ENCODE measurements around the gene SLX9. TPM values are rescaled to one million over a fixed set of nuclear protein-coding genes. Genes with fewer than 3 reads are reported as not detected.

SLX9 gene
- total RNA-seq, 3 donors from 2014 or later, result 15.8 to 17.7 (median 17.0) TPM

GRCh38 chr21:44896561-44897286 is 43.1 kb upstream of the SLX9 start:
- H3K36me3 ChIP-seq, result no peaks in the 10 kb centered on the region
- H3K4me1 ChIP-seq, result no peaks in the 10 kb centered on the region
- intact Hi-C loops (cut with DNase I; ENCODE audit: low total_unique reads), result no loop called here
- no peak for DNase-seq (ENCODE audit: low spot score in 2 of 2)
- no peaks in the 10 kb centered on the region for H3K27me3 ChIP-seq
- H3K9me3 ChIP-seq, result no peaks in the 10 kb centered on the region
- H3K4me3 ChIP-seq, result no peak overlapping the region
- no peak overlapping the region for H3K27ac ChIP-seq
- TF ChIP-seq CTCF (IDR thresholded peaks at IDR 0.05), result no peak
- no peak for TF ChIP-seq POLR2AphosphoS5 (IDR thresholded peaks at IDR 0.05)
- TF ChIP-seq POLR2A (IDR thresholded peaks at IDR 0.05), result no peak

DNA sequence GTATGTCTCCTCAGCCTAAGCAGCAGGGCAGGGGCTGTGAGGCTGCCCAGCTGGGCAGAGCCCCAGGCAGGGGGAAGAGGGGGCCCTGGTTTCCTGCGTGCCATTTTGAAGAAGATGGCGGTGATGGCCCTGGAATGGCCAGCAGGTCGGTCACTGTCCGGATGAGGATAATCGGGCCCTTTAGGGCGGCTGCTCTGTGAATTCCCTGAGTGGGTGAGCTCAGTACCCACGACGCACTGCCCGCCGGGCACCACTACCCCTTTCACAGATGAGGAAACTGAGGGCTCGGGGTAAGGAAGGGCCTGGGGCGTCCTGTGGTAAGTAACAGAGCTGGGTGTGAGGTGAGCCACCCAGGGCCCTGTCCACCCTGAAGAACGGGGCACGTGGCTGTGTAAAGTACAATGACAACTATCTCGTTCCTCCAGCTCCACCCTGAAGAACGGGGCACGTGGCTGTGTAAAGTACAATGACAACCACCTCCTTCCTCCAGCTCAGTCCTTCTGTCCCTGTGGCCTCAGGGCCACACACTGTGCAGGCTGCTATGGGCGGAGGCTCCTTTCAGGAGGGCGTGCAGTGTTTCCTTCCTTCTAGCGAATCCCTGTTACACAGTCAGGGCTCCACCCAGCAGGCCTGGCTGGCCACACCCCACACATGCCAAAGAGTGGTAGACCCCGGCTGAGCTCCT is 42.4 kb upstream of the SLX9 start:
- H3K4me3 ChIP-seq, result no peak overlapping the region
- no peaks in the 10 kb centered on the region for H3K9me3 ChIP-seq
- TF ChIP-seq POLR2AphosphoS5 (IDR thresholded peaks at IDR 0.05), result no peak
- no peak for TF ChIP-seq POLR2A (IDR thresholded peaks at IDR 0.05)
- no peak for TF ChIP-seq CTCF (IDR thresholded peaks at IDR 0.05)
- no peaks in the 10 kb centered on the region for H3K4me1 ChIP-seq
- no peaks in the 10 kb centered on the region for H3K36me3 ChIP-seq
- DNase-seq (ENCODE audit: low spot score in 2 of 2), result no peak
- intact Hi-C loops (cut with DNase I; ENCODE audit: low total_unique reads), result no loop called here
- H3K27me3 ChIP-seq, result no peaks in the 10 kb centered on the region
- no peak overlapping the region for H3K27ac ChIP-seq

DNA sequence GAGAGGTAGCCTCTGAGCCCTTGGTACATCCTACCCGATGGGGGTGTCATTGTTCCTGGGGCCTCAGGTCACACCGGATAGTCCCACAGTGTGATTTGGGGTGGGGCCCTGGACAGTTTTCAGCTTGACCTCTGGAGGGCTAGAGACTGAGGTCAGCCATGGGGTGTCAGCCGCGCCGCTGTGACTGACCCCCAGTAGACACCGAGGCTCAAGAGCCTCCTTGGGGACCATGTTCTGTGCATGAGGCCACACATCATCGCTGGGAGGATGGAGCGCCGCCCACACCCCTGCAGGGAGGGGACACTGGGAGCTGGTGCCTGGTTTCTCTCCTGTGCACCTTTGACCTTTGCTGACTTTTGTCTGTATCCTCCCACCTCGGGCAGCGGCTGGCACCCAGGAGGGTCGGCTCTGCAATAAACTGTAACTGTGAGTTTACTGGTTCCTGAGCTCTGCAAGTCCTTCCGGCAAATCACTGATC is 41.8 kb upstream of the SLX9 start:
- intact Hi-C loops (cut with DNase I; ENCODE audit: low total_unique reads), result no loop called here
- DNase-seq (ENCODE audit: low spot score in 2 of 2), result no peak
- no peaks in the 10 kb centered on the region for H3K27me3 ChIP-seq
- H3K27ac ChIP-seq, result no peak overlapping the region
- H3K9me3 ChIP-seq, result no peaks in the 10 kb centered on the region
- no peak overlapping the region for H3K4me3 ChIP-seq
- no peaks in the 10 kb centered on the region for H3K4me1 ChIP-seq
- TF ChIP-seq POLR2A (IDR thresholded peaks at IDR 0.05), result no peak
- TF ChIP-seq CTCF (IDR thresholded peaks at IDR 0.05), result no peak
- no peak for TF ChIP-seq POLR2AphosphoS5 (IDR thresholded peaks at IDR 0.05)
- no peaks in the 10 kb centered on the region for H3K36me3 ChIP-seq

DNA sequence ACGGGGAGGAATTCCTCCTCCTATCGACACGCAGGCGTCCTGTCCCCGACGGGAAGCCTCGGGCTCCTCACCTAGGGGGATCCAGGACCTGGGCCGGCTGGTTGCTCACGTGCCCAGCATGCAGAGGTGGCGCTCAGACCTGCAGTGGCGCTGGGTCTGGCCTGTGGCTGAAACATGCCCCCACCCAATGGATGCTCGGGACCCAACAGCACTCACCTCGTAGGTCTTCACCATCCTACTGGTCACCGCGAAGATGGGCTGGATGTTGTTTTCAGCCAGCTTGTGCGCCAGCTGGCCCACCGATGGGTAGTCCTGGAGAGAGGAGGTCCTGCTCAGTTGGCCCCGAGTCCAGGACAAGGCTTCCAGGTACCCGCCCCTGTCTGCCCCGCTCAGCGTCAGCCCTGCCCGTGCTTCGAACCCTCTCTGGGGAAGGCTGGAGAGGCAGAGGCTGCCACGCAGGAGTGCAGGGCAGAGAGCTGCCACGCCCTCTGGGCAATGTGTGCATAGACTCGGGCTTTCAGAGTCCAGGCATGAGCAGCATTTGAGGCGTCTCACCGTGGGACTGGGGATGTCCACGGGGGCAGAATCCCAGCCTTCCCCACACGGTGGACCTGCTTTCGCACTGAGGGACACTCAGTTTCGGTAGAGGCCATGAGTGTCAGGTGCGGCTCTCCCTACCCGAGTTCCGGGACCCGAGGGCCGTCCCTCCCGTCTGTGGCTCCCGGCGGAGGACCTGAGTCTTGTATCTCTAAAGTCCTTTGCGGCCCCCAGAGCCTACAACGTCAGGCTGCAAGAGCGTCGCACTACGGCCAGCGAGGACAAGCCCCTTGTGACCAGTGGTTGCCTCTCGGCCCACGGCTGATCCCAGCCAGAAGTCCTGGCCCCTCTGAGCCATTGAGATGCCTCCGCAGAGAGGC is 40.7 kb upstream of the SLX9 start:
- Histone ChIP-seq H3K27me3 (no peaks in the 10 kb centered on the region), H3K4me1 (no peaks in the 10 kb centered on the region), H3K36me3 (no peaks in the 10 kb centered on the region), H3K27ac (no peak overlapping the region), H3K9me3 (no peaks in the 10 kb centered on the region), H3K4me3 (no peak overlapping the region)
- intact Hi-C loops (cut with DNase I; ENCODE audit: low total_unique reads), result no loop called here
- TF ChIP-seq POLR2AphosphoS5 (IDR thresholded peaks at IDR 0.05) (no peak), POLR2A (IDR thresholded peaks at IDR 0.05) (no peak), CTCF (IDR thresholded peaks at IDR 0.05) (no peak)
- no peak for DNase-seq (ENCODE audit: low spot score in 2 of 2)

Data from breast epithelium (tissue), 4 donors.